HepG2 (cell line): Measurements from ENCODE around the gene C14orf93. TPM values are rescaled to one million over a fixed set of nuclear protein-coding genes. Genes with fewer than 3 reads are reported as not detected.

Source experiments
- ATF5 ChIP-seq: sonication (generic); formaldehyde crosslinking; IDR thresholded peaks from 2 replicates; pipeline ENCODE4 v1.4.0; 2020; ENCODE audit warnings: mild to moderate bottlenecking, low read depth, missing genetic modification reagents
- ATF7-NPFF ChIP-seq: sonication (generic); formaldehyde crosslinking; IDR thresholded peaks from 2 replicates; pipeline ENCODE4 v1.8.1; 2023; ENCODE audit warnings: mild to moderate bottlenecking, low read depth, missing genetic modification reagents, moderate library complexity
- BCL3 ChIP-seq: sonication (generic); formaldehyde crosslinking; IDR thresholded peaks from 2 replicates; pipeline ENCODE4 v1.5.1; 2020; ENCODE audit warnings: mild to moderate bottlenecking, missing genetic modification reagents, moderate library complexity
- CERS6 ChIP-seq: sonication (generic); formaldehyde crosslinking; IDR thresholded peaks from 2 replicates; pipeline ENCODE4 v1.5.0; 2020; ENCODE audit warnings: missing genetic modification reagents
- CTCF ChIP-seq: sonication (generic); formaldehyde crosslinking; IDR thresholded peaks from 2 replicates; pipeline ENCODE4 v1.5.0; 2020; ENCODE audit warnings: mild to moderate bottlenecking, missing genetic modification reagents, moderate library complexity
- GLMP ChIP-seq: sonication (generic); formaldehyde crosslinking; IDR thresholded peaks from 2 replicates; pipeline ENCODE4 v1.9.0; 2021; ENCODE audit warnings: missing genetic modification reagents, mild to moderate bottlenecking, borderline replicate concordance
- GMEB1 ChIP-seq: sonication (generic); formaldehyde crosslinking; IDR thresholded peaks from 2 replicates; pipeline ENCODE4 v1.5.1; 2020; ENCODE audit warnings: missing genetic modification reagents, mild to moderate bottlenecking, borderline replicate concordance
- IKZF1 ChIP-seq: fragments of 450-650 bp; IDR thresholded peaks from 2 replicates; pipeline ENCODE4 v1.7.1; 2016
- KLF15 ChIP-seq: sonication (generic); formaldehyde crosslinking; IDR thresholded peaks from 2 replicates; pipeline ENCODE4 v1.8.1; 2023; ENCODE audit warnings: borderline replicate concordance, mild to moderate bottlenecking, inconsistent platforms, missing genetic modification reagents, mixed read lengths
- LCORL ChIP-seq, 2 experiments: fragments of 450-650 bp in 1 of 2; sonication (generic) in 1 of 2; formaldehyde crosslinking in 1 of 2; IDR thresholded peaks; 2 replicates each; pipeline versions ENCODE4 v1.5.0 to v1.6.1; 2017 to 2020; ENCODE audit warnings: antibody characterized with exemption in 1 of 2, missing genetic modification reagents in 1 of 2
- MYC ChIP-seq: sonication (generic); formaldehyde crosslinking; IDR thresholded peaks from 2 replicates; pipeline ENCODE4 v1.9.0; 2021; ENCODE audit warnings: missing genetic modification reagents, borderline replicate concordance
- SOX13 ChIP-seq, 3 experiments: fragments of 450-650 bp in 1 of 3; sonication (generic) in 1 of 3; formaldehyde crosslinking in 1 of 3; IDR thresholded peaks in 2 of 3; conservative IDR thresholded peaks in 1 of 3; 2 replicates each; pipeline versions ENCODE4 v1.5.0 to v1.6.1; 2016 to 2020; ENCODE audit warnings: antibody characterized with exemption in 1 of 3, mild to moderate bottlenecking in 1 of 3, missing compliant biosample characterization in 1 of 3, missing genetic modification reagents in 1 of 3, moderate library complexity in 1 of 3
- U2AF2 ChIP-seq: fragments of 200-400 bp; formaldehyde crosslinking; IDR thresholded peaks from 2 replicates; pipeline ENCODE4 v1.6.1; 2017; ENCODE audit warnings: low read depth, mild to moderate bottlenecking, low read length
- ZFP1 ChIP-seq: IDR thresholded peaks from 2 replicates; pipeline ENCODE4 v1.6.1; 2016
- ZMYM2 ChIP-seq: sonication (generic); formaldehyde crosslinking; IDR thresholded peaks from 2 replicates; pipeline ENCODE4 v1.8.0; 2022; ENCODE audit warnings: mild to moderate bottlenecking, missing genetic modification reagents
- ZNF430 ChIP-seq: sonication (generic); formaldehyde crosslinking; IDR thresholded peaks from 2 replicates; pipeline ENCODE4 v1.9.0; 2021; ENCODE audit warnings: mild to moderate bottlenecking, missing genetic modification reagents
- ZNF446 ChIP-seq: sonication (generic); formaldehyde crosslinking; IDR thresholded peaks from 2 replicates; pipeline ENCODE4 v1.5.0; 2020; ENCODE audit warnings: mild to moderate bottlenecking, missing genetic modification reagents
- ZNF672 ChIP-seq: sonication (generic); formaldehyde crosslinking; IDR thresholded peaks from 2 replicates; pipeline ENCODE4 v1.8.1; 2022; ENCODE audit warnings: missing genetic modification reagents
- ZNF740 ChIP-seq: sonication (generic); formaldehyde crosslinking; IDR thresholded peaks from 2 replicates; pipeline ENCODE4 v1.4.0; 2020; ENCODE audit warnings: missing genetic modification reagents
- ZNF746 ChIP-seq: sonication (generic); formaldehyde crosslinking; IDR thresholded peaks from 2 replicates; pipeline ENCODE4 v1.8.0; 2022; ENCODE audit warnings: mild to moderate bottlenecking, missing genetic modification reagents
- polyA plus RNA-seq, 8 experiments: library from polyadenylated mRNA; depleted of rRNA in 3 of 8; stranded (reverse) in 7 of 8; unstranded in 1 of 8; fragments of >200 nt; fragmentation: Illumina TruSeq in 4 of 8; extraction: Trizol in 4 of 8; gene quantifications; 2 replicates each; pipeline versions ENCODE4 v1.2.1 to v1.2.3, GENCODE V29; 2011 to 2016; ENCODE audit warnings: low read depth in 4 of 8, missing spikeins in 1 of 8, mixed read lengths in 1 of 8; ENCODE audit not compliant: insufficient read depth in 1 of 8
- total RNA-seq, 5 experiments: library from RNA; depleted of rRNA; stranded (reverse); fragments of >200 nt; fragmentation: Illumina TruSeq; extraction: Trizol; gene quantifications; 2 replicates each; pipeline ENCODE4 v1.2.3, GENCODE V29; 2016; ENCODE audit warnings: low read depth in 1 of 5

C14orf93 gene
- total and polyA plus RNA-seq, 2 of the 13 experiments (the other 11 are each of a cell fraction or from before 2014, with no cell fraction given): 11.4 to 22.5 TPM

GRCh38 chr14:23056145-23056955 lies 46.4 kb upstream of the C14orf93 start (continued):
- TF ChIP-seq GMEB1 (CRISPR knock-in tag): no peak; the same call in 1 of the 2 replicates
- TF ChIP-seq GLMP (CRISPR knock-in tag): no peak
- TF ChIP-seq ZNF746 (CRISPR knock-in tag): no peak
- no peak for TF ChIP-seq ZNF672
- no peak for TF ChIP-seq ZNF446 (CRISPR knock-in tag)
- no peak for TF ChIP-seq SOX13 (IDR thresholded peaks at IDR 0.05)
- TF ChIP-seq SOX13 (CRISPR knock-in tag; conservative IDR thresholded peaks at IDR 0.05 in 1 of 2, IDR thresholded peaks at IDR 0.05 in 1 of 2): 0 out of 4 replicates have a peak, but pooled peaks have one; percentile 5 to 43
- no peak for TF ChIP-seq CERS6 (CRISPR knock-in tag)
- no peak for TF ChIP-seq ZNF430 (CRISPR knock-in tag)
- no peak for TF ChIP-seq ZFP1
- TF ChIP-seq CTCF (CRISPR knock-in tag): peak; percentile 98
- TF ChIP-seq KLF15 (CRISPR knock-in tag): no peak
- no peak for TF ChIP-seq ATF5 (CRISPR knock-in tag)
- TF ChIP-seq ZNF740: no peak
- no peak for TF ChIP-seq IKZF1
- no peak for TF ChIP-seq BCL3 (CRISPR knock-in tag)
- TF ChIP-seq ATF7-NPFF: peak; percentile 59; the same call in 1 of the 2 replicates
- TF ChIP-seq MYC (CRISPR knock-in tag): no peak
- TF ChIP-seq LCORL (IDR thresholded peaks at IDR 0.05): peak; percentile 33; the same call in 1 of the 2 replicates
- TF ChIP-seq LCORL (CRISPR knock-in tag; IDR thresholded peaks at IDR 0.05): no peak; the same call in 1 of the 2 replicates
- no peak for TF ChIP-seq ZMYM2 (CRISPR knock-in tag)
- 0 out of 2 replicates have a peak, but pooled peaks have one; percentile 36 for TF ChIP-seq U2AF2
